ENCODE data around the gene MYEOV.

Gene MYEOV

DNA sequence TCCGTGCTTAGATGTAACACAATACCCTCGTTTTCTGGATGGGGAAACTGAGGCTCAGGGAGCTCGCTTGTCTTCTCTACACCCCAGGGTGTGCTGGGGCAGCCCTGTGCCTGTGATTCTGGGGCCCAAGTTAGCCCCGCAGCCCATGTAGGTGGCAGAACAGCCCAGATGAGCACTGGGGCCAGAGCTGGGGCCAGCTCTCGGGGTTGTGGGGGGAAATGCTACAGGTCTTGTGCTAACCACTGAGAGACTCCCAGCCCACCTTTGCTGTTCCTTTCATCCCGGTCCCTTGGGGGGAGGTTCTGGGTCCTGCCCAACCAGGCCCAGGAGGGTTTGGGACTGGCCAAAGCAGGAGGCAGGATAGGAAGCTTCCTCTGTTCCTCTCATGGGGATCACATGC is 13.5 kb downstream of the MYEOV start:
- Histone ChIP-seq H3K27ac (ENCODE audit: low read depth, low read length) (no peak overlapping the region), H3K4me3 (ENCODE audit: low read depth in 1 of 5, low read length in 5 of 5) (no peak overlapping the region), H3K36me3 (ENCODE audit: control insufficient read depth in 5 of 5, insufficient read depth in 5 of 5, low read length in 5 of 5) (no peaks in the 10 kb centered on the region), H3K9ac (ENCODE audit: low read length in 5 of 5) (no peak overlapping the region), H3K27me3 (ENCODE audit: control insufficient read depth in 5 of 5, insufficient read depth in 4 of 5, low read length in 5 of 5) (peaks cover 0 to 5% (median 0%) of the 10 kb centered on the region in 5 donors), H3K9me3 (ENCODE audit: control insufficient read depth in 5 of 5, low read length in 5 of 5) (no peaks in the 10 kb centered on the region), H3K4me1 (ENCODE audit: control insufficient read depth in 5 of 5, insufficient read depth in 5 of 5, low read length in 5 of 5) (peaks cover 3 to 25% (median 23%) of the 10 kb centered on the region in 5 donors)

DNA sequence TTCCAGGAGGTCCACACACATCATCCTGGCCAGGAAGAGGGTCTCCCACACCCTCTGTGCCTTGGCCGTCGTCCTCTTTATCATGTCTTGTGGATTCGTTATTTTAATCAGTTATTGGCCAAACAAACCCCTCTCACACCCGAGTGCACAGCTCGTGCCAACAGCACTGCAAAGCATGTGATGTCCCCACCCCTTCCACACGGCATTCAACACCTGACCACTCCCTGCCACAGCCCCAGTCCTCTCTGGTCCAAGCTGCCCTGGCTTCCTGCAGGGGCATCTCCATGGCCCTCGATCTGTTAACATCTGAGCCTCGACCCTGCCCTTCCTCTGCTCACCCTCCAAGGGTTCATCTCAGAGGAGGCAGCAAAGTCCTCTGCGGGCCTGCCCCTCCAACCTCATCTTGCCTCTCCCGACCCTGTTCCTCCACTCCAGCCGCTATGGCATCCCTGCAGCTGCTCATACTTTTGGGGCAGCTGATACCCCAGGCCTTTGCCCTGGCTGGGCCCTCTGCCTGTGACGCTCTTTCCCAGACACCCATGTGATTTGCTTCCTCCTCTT is 14.0 kb downstream of the MYEOV start:
- Histone ChIP-seq H3K9me3 (ENCODE audit: control insufficient read depth in 5 of 5, low read length in 5 of 5) (no peaks in the 10 kb centered on the region), H3K4me3 (ENCODE audit: low read depth in 1 of 5, low read length in 5 of 5) (no peak overlapping the region), H3K27me3 (ENCODE audit: control insufficient read depth in 5 of 5, insufficient read depth in 4 of 5, low read length in 5 of 5) (peaks cover 0 to 5% (median 0%) of the 10 kb centered on the region in 5 donors), H3K36me3 (ENCODE audit: control insufficient read depth in 5 of 5, insufficient read depth in 5 of 5, low read length in 5 of 5) (no peaks in the 10 kb centered on the region), H3K9ac (ENCODE audit: low read length in 5 of 5) (no peak overlapping the region), H3K4me1 (ENCODE audit: control insufficient read depth in 5 of 5, insufficient read depth in 5 of 5, low read length in 5 of 5) (peaks cover 3 to 30% (median 28%) of the 10 kb centered on the region in 5 donors), H3K27ac (ENCODE audit: low read depth, low read length) (no peak overlapping the region)

- Histone ChIP-seq H3K27ac (ENCODE audit: low read depth, low read length) (no peak overlapping the region), H3K4me3 (ENCODE audit: low read depth in 1 of 5, low read length in 5 of 5) (no peak overlapping the region), H3K4me1 (ENCODE audit: control insufficient read depth in 5 of 5, insufficient read depth in 5 of 5, low read length in 5 of 5) (peaks cover 3 to 35% (median 32%) of the 10 kb centered on the region in 5 donors), H3K27me3 (ENCODE audit: control insufficient read depth in 5 of 5, insufficient read depth in 4 of 5, low read length in 5 of 5) (peaks cover 0 to 5% (median 0%) of the 10 kb centered on the region in 5 donors), H3K36me3 (ENCODE audit: control insufficient read depth in 5 of 5, insufficient read depth in 5 of 5, low read length in 5 of 5) (no peaks in the 10 kb centered on the region), H3K9me3 (ENCODE audit: control insufficient read depth in 5 of 5, low read length in 5 of 5) (no peaks in the 10 kb centered on the region), H3K9ac (ENCODE audit: low read length in 5 of 5) (no peak overlapping the region)
These were observed 14.5 kb downstream of the MYEOV start for GRCh38 chr11:69308491-69308911.

- Histone ChIP-seq H3K27ac (ENCODE audit: low read depth, low read length) (no peak overlapping the region), H3K27me3 (ENCODE audit: control insufficient read depth in 5 of 5, insufficient read depth in 4 of 5, low read length in 5 of 5) (peaks cover 0 to 5% (median 0%) of the 10 kb centered on the region in 5 donors), H3K36me3 (ENCODE audit: control insufficient read depth in 5 of 5, insufficient read depth in 5 of 5, low read length in 5 of 5) (no peaks in the 10 kb centered on the region), H3K4me1 (ENCODE audit: control insufficient read depth in 5 of 5, insufficient read depth in 5 of 5, low read length in 5 of 5) (peaks cover 3 to 35% (median 32%) of the 10 kb centered on the region in 5 donors), H3K9ac (ENCODE audit: low read length in 5 of 5) (no peak overlapping the region), H3K9me3 (ENCODE audit: control insufficient read depth in 5 of 5, low read length in 5 of 5) (no peaks in the 10 kb centered on the region), H3K4me3 (ENCODE audit: low read depth in 1 of 5, low read length in 5 of 5) (no peak overlapping the region)
These were observed 15.1 kb downstream of the MYEOV start for GRCh38 chr11:69308936-69309615.

DNA sequence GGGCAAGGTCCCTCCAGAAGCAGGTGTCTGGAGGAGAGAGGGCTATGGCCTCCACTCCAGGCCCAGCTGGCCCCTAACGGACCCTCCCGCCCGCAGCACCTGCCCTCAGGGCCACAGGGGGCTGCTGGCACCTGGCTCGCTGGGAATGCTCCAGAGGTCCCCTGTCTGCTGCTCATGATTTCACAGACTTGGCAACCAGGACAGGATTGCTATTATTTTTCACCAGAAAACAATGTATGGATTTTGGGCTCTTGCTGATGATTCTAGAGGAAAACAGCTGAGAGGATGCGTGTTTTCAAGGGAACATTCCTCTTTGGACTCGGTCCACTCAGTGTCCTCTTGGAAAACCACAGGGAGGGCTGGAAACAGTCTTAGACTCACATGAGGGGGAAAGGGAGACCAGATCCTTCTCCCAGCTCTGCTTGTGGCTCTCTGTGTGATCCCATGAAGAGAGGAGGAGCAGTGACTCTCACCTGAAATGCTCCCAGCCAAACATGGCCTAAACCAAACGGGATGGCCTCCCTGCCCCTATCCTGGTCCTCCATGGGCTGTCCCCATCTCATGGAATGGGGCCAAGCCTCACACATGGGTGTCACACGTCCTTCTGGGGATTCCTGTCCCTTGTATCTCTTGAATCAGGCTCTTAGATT is 15.8 kb downstream of the MYEOV start:
- no peak overlapping the region for H3K27ac ChIP-seq (ENCODE audit: low read depth, low read length)
- H3K9me3 ChIP-seq (ENCODE audit: control insufficient read depth in 5 of 5, low read length in 5 of 5), result no peaks in the 10 kb centered on the region
- no peak overlapping the region for H3K9ac ChIP-seq (ENCODE audit: low read length in 5 of 5)
- H3K36me3 ChIP-seq (ENCODE audit: control insufficient read depth in 5 of 5, insufficient read depth in 5 of 5, low read length in 5 of 5), result no peaks in the 10 kb centered on the region
- no peak overlapping the region for H3K4me3 ChIP-seq (ENCODE audit: low read depth in 1 of 5, low read length in 5 of 5)
- peaks cover 3 to 35% (median 32%) of the 10 kb centered on the region in 5 donors for H3K4me1 ChIP-seq (ENCODE audit: control insufficient read depth in 5 of 5, insufficient read depth in 5 of 5, low read length in 5 of 5)
- H3K27me3 ChIP-seq (ENCODE audit: control insufficient read depth in 5 of 5, insufficient read depth in 4 of 5, low read length in 5 of 5), result peaks cover 0 to 5% (median 0%) of the 10 kb centered on the region in 5 donors

- peaks cover 3 to 35% (median 32%) of the 10 kb centered on the region in 5 donors for H3K4me1 ChIP-seq (ENCODE audit: control insufficient read depth in 5 of 5, insufficient read depth in 5 of 5, low read length in 5 of 5)
- no peak overlapping the region for H3K4me3 ChIP-seq (ENCODE audit: low read depth in 1 of 5, low read length in 5 of 5)
- peaks cover 0 to 5% (median 0%) of the 10 kb centered on the region in 5 donors for H3K27me3 ChIP-seq (ENCODE audit: control insufficient read depth in 5 of 5, insufficient read depth in 4 of 5, low read length in 5 of 5)
- no peak overlapping the region for H3K27ac ChIP-seq (ENCODE audit: low read depth, low read length)
- no peak overlapping the region for H3K9ac ChIP-seq (ENCODE audit: low read length in 5 of 5)
- no peaks in the 10 kb centered on the region for H3K36me3 ChIP-seq (ENCODE audit: control insufficient read depth in 5 of 5, insufficient read depth in 5 of 5, low read length in 5 of 5)
- no peaks in the 10 kb centered on the region for H3K9me3 ChIP-seq (ENCODE audit: control insufficient read depth in 5 of 5, low read length in 5 of 5)
These were observed 16.4 kb downstream of the MYEOV start for GRCh38 chr11:69310351-69310750.

DNA sequence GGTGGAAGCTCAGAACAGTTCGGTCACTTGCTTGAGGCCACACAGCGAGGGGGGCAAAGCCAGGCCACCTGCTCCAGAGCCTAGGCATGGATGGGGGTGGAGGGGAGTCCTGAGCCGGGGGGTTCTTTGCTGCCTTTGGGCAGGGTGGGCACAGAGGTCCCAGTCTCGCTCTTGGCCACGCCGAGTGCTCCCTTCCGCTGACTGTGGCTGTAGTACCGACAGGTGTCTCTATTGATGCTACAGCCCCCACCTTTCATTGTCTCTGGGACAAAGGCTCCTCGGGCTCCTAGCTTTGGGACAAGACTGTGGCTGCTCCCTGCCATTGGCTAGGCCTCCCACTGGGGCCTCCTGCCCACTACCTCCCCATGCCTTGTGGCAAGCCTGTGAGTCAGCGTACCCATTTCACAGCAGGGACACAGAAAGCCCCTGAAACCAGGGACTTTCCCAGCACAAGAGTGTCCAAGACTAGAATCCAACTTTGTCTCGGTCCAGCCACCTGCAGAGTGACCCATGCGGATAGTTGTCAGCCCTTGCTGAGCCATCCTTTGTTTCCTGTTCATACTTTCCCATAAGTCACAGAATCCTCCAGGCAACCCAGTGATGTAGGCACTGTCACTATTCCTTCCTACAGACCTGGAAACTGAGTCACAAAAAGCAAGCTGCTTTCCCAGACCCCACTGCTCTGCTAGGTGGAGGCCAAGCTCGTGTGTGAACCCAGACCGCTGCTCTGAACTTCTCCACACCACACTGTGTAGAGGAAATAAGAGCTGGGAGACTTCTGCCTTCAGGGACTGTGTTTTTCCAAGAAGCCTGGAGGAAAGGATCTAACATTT is 17.2 kb downstream of the MYEOV start:
- Histone ChIP-seq H3K36me3 (ENCODE audit: control insufficient read depth in 5 of 5, insufficient read depth in 5 of 5, low read length in 5 of 5) (no peaks in the 10 kb centered on the region), H3K27ac (ENCODE audit: low read depth, low read length) (no peak overlapping the region), H3K4me1 (ENCODE audit: control insufficient read depth in 5 of 5, insufficient read depth in 5 of 5, low read length in 5 of 5) (peaks cover 3 to 31% (median 27%) of the 10 kb centered on the region in 5 donors), H3K27me3 (ENCODE audit: control insufficient read depth in 5 of 5, insufficient read depth in 4 of 5, low read length in 5 of 5) (peaks cover 0 to 5% (median 0%) of the 10 kb centered on the region in 5 donors), H3K9ac (ENCODE audit: low read length in 5 of 5) (peak overlapping the region in 1 of 5 donors; percentile 56), H3K9me3 (ENCODE audit: control insufficient read depth in 5 of 5, low read length in 5 of 5) (no peaks in the 10 kb centered on the region), H3K4me3 (ENCODE audit: low read depth in 1 of 5, low read length in 5 of 5) (no peak overlapping the region)

DNA sequence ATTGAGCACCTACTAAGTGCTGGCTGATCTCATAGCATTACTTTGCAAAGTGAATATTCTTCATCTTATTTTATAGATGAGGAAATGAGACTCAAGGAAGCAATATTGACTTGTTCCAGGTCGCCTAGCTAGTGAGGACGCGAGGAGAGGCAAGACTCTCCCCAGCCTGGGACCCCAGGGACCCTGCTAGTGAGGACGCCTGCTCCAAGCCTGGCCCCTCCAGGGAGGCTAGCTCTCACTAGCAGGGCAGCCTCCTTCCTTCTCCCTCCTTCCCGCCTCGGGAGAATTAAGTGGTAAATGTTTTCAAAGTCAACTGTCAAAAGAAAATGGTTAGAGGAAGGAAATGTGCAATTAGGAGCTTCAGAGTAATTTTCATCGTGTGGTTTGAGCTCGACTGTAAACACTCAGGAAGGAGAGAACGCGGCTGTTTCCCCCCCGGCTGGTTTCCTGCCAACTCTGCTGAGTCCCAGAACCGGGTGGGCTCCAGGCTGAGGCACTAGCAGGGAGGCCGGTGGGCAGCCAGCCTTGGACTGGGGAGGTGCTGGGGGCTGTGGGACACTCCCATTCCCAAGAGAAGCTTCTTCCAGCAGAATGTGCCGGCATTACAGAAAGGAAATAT is 17.9 kb downstream of the MYEOV start:
- Histone ChIP-seq H3K36me3 (ENCODE audit: control insufficient read depth in 5 of 5, insufficient read depth in 5 of 5, low read length in 5 of 5) (no peaks in the 10 kb centered on the region), H3K9ac (ENCODE audit: low read length in 5 of 5) (peak overlapping the region in 1 of 5 donors; percentile 56), H3K27ac (ENCODE audit: low read depth, low read length) (peak overlapping the region; percentile 30), H3K27me3 (ENCODE audit: control insufficient read depth in 5 of 5, insufficient read depth in 4 of 5, low read length in 5 of 5) (peaks cover 0 to 5% (median 0%) of the 10 kb centered on the region in 5 donors), H3K4me1 (ENCODE audit: control insufficient read depth in 5 of 5, insufficient read depth in 5 of 5, low read length in 5 of 5) (peaks cover 3 to 31% (median 26%) of the 10 kb centered on the region in 5 donors), H3K9me3 (ENCODE audit: control insufficient read depth in 5 of 5, low read length in 5 of 5) (peaks cover 0 to 4% (median 0%) of the 10 kb centered on the region in 5 donors), H3K4me3 (ENCODE audit: low read depth in 1 of 5, low read length in 5 of 5) (no peak overlapping the region)

Measured in subcutaneous abdominal adipose tissue (tissue), 5 donors.